H1 (cell line): ENCODE data around the gene CASP8AP2. TPM values are rescaled to one million over a fixed set of nuclear protein-coding genes. Genes with fewer than 3 reads are reported as not detected.

Experiments
- CEBPB ChIP-seq: IDR thresholded peaks from 2 replicates; pipeline ENCODE4 v1.6.1; 2012; ENCODE audit warnings: low read depth, low read length
- HDAC6 ChIP-seq: IDR thresholded peaks from one replicate; pipeline ENCODE4 v1.7.1; 2012; ENCODE audit warnings: low read depth, mild to moderate bottlenecking, inconsistent platforms, low read length, moderate library complexity
- MAFK ChIP-seq: IDR thresholded peaks from 2 replicates; pipeline ENCODE4 v1.6.1; 2012; ENCODE audit warnings: low read depth, mild to moderate bottlenecking, improper control_type of control experiment, low read length
- SIN3A ChIP-seq, 2 experiments: IDR thresholded peaks in 1 of 2; conservative IDR thresholded peaks in 1 of 2; 2 replicates each; pipeline ENCODE4 v1.6.1; 2011 to 2012; ENCODE audit warnings: low read length in 2 of 2, improper control_type of control experiment in 1 of 2, low read depth in 1 of 2, mild to moderate bottlenecking in 1 of 2
- SUZ12 ChIP-seq: fragments of 200-600 bp; sonication (generic); IDR thresholded peaks from 2 replicates; pipeline ENCODE4 v1.6.1; 2012; ENCODE audit warnings: mild to moderate bottlenecking, inconsistent platforms, low read length, moderate library complexity, mixed read lengths
- TBP ChIP-seq: IDR thresholded peaks from 2 replicates; pipeline ENCODE4 v1.6.1; 2011; ENCODE audit warnings: low read depth, low read length, improper control_type of control experiment
- polyA plus RNA-seq, 7 experiments: library from polyadenylated mRNA; depleted of rRNA in 3 of 7; stranded (reverse) in 5 of 7; unstranded in 2 of 7; fragments of >200 nt in 5 of 7; fragments of 200-250 nt in 2 of 7; gene quantifications; 1 replicate in 5 of 7; 2 replicates in 1 of 7; 4 replicates in 1 of 7; pipeline versions ENCODE4 v1.2.1 to v1.2.3, GENCODE V29; 2011 to 2013; ENCODE audit warnings: missing spikeins in 2 of 7, mixed read lengths in 2 of 7
- total RNA-seq: library from RNA; stranded (reverse); fragmentation: NEBNext Ultra II Directional; extraction: Animal tissue kit (Norgen Biotek cat#: 25700); gene quantifications from 2 replicates; pipeline ENCODE4 v1.2.1, GENCODE V29; 2021

The CASP8AP2 gene
- total and polyA plus RNA-seq, 2 of the 8 experiments (the other 6 are each of a cell fraction or from before 2014, with no cell fraction given), result 6.9 to 32.1 TPM

- TF ChIP-seq MAFK (no peak), SIN3A (conservative IDR thresholded peaks at IDR 0.05 in 1 of 2, IDR thresholded peaks at IDR 0.05 in 1 of 2; ENCODE audit: low read depth in 1 of 2, low read length in 2 of 2) (no peak), TBP (no peak), SUZ12 (no peak), HDAC6 (no peak), CEBPB (no peak)
Observed at GRCh38 chr6:89917216-89917615, 87.5 kb downstream of the CASP8AP2 start (continued).
